ENCODE results near the gene RABL2A. TPM values are rescaled to one million over a fixed set of nuclear protein-coding genes. Genes with fewer than 3 reads are reported as not detected.
"Not testable (repeated sequence)": the region's sequence is repeated elsewhere in the genome, so short reads cannot be mapped to it uniquely, and the experiment has no call there.

The RABL2A gene
- total RNA-seq, 1 donor from 2014 or later: 6.3 TPM

DNA sequence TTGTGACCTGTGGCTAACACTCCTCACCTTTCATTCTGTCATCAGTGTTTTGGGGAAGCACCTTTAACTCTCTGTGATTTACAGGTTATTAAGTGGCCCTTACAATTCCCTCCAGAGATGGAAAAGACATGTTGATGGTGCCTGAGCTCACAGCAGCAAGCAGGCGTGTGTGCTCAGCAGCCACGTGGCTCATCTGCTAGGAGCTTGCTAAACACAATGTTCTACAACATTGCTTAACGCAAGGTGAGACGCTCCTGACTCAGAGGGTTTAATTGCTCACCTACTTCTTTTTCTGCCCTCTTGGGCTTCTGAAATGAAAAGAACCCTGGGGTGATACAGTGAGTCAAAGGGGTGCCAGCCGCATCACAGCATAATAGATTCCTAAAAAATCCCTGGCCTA lies 6.1 kb upstream of the RABL2A start:
- DNase-seq: not testable (repeated sequence)

DNA sequence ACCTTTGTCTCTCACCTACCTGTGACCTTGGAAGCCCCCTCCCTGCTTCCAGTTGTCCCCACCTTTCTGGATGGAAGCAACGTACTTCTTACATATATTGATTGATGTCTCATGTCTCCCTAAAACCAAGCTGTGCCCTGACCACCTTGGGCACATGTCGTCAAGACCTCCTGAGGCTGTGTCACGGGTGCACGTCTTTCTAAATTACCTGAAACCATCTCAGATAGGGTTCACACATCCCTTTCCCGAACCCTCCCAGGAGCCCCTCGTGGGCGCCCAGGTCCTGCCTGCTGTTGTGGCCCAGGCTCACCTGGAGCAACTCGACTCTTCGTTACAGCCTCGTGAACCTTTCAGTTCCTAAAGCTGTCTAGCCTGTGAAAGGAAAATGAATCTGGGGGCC lies 1.2 kb upstream of the RABL2A start:
- not testable (repeated sequence) for DNase-seq

DNA sequence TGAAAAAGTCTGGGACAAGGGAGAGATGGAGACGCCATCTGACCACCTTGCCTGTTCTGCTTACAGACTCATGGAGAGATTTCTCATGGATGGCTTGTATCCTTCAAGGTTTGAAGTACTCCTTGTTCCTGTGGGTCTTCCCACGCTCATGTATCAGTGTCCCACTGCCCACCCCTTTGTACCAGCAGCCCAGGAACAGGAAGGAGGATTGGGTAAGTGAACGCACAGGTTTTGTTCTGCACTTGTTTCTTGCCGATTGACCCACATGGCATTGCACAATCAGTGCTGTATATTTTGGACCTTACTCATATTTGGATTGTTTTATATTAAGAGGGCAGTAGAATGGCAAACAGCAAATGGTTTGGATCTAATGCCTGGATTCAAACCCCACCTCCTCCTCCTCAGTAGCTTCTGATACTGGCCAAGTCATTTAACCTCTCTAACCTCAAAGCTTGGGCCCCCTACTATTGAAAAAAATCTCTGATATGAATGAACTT lies 5.8 kb downstream of the RABL2A start:
- DNase-seq: not testable (repeated sequence)

DNA sequence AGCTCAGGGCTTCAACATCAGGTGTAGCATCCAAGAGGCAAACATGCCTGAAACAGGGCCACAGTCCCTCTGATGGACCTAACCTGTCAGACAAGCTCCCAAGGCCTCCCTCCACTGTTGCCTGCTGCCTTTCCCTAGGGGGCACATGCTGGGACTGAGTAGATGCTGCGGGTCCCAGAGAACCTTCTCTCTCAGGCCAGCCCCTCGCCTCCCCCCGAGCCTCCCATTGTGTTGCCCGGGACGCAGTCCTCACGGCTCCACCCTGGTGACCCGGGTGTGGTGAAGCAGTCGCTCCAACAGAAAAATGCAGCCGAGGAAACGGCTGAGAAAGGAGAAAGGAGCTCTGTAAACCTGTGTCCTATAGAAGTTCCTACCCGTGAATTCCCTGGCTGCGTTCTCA lies 8.3 kb downstream of the RABL2A start:
- not testable (repeated sequence) for DNase-seq

DNA sequence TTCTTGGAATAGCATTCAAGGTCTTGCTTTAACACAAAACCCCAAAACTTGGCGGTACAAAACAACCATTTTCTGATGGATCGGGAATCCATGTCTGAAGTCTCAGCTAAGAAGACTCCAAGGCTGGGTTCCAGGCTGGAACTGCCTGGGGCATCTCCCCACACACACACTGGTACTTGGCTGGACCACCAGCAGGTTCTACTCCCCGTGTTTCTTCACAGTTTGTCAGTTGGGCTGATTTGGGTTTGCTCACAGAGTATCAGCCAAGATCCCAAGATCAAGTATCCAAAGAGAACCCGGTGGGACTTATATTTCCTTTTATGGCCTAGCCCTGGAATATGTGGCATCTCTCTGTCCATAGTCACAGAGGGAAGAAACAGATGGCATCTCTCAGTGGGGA lies 9.2 kb downstream of the RABL2A start:
- DNase-seq: not testable (repeated sequence)

DNA sequence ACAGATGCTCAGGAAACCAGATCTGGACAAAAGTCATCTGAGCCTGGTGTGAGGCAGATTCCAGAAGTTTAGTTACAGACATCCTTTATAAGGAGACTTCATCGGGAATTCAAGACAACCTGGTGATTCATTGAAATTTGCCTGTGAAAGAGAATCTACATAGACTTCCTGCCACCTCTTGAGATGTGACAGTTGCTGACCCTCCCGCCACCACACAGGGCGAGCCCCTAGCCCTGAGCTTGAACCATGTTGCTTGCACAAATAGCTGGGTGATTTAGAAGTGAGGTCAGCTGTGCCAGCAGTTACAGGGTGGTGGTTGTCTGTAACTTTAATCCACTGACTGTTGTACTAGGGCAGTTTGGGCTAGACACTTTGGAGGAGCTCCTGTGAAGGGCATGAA lies 11.0 kb downstream of the RABL2A start:
- DNase-seq: not testable (repeated sequence)

DNA sequence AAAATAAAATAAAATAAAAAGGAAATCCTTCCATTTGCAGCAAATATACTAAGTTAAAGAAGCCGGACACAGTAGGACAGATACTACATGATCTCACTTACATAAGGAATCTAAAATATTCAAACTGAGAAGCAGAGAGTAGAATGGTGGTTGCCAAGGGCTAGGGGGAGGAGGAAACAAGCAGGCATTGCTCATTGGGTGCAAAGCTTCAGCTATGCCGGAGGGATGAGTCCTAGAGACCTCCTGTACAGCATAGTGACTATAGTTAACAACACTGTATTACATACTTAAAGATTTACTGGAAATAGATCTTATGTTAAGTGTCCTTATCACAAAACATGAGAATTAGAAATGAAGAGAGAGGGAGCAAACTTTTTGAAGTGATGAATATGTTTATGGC lies 19.2 kb downstream of the RABL2A start:
- DNase-seq: not testable (repeated sequence)

DNA sequence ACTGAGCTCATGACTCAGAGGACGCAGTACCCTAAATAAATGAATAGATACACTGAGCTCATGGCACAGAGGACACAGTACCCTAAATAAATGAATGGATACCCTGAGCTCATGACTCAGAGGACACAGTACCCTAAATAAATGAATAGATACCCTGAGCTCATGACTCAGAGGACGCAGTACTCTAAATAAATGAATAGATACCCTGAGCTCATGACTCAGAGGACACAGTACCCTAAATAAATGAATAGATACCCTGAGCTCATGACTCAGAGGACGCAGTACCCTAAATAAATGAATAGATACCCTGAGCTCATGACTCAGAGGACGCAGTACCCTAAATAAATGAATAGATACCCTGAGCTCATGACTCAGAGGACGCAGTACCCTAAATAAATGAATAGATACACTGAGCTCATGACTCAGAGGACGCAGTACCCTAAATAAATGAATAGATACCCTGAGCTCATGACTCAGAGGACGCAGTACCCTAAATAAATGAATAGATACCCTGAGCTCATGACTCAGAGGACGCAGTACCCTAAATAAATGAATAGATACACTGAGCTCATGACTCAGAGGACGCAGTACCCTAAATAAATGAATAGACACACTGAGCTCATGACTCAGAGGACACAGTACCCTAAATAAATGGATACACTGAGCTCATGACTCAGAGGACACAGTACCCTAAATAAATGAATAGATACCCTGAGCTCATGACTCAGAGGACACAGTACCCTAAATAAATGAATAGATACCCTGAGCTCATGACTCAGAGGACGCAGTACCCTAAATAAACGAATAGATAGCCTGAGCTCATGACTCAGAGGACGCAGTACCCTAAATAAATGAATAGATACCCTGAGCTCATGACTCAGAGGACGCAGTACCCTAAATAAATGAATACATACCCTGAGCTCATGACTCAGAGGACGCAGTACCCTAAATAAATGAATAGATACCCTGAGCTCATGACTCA lies 24.1 kb downstream of the RABL2A start:
- DNase-seq: not testable (repeated sequence)

DNA sequence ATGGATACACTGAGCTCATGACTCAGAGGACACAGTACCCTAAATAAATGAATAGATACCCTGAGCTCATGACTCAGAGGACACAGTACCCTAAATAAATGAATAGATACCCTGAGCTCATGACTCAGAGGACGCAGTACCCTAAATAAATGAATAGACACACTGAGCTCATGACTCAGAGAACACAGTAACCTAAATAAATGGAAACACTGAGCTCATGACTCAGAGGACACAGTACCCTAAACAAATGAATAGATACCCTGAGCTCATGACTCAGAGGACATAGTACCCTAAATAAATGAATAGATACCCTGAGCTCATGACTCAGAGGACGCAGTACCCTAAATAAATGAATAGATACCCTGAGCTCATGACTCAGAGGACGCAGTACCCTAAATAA lies 25.5 kb downstream of the RABL2A start:
- DNase-seq: not testable (repeated sequence)

DNA sequence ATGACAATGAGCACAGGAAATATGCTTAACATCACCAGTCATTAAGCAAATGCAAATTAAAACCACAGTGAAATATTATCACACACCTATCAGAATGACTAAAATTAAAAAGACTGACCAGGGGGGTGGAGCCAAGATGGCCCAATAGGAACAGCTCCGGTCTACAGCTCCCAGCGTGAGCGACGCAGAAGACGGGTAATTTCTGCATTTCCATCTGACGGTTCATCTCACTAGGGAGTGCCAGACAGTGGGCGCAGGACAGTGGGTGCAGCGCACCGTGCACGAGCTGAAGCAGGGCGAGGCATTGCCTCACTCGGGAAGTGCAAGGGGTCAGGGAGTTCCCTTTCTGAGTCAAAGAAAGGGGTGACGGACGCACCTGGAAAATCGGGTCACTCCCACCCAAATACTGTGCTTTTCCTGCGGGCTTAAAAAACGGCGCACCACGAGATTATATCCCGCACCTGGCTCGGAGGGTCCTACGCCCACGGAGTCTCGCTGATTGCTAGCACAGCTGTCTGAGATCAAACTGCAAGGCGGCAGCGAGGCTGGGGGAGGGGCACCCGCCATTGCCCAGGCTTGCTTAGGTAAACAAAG lies 29.1 kb downstream of the RABL2A start:
- not testable (repeated sequence) for DNase-seq

DNA sequence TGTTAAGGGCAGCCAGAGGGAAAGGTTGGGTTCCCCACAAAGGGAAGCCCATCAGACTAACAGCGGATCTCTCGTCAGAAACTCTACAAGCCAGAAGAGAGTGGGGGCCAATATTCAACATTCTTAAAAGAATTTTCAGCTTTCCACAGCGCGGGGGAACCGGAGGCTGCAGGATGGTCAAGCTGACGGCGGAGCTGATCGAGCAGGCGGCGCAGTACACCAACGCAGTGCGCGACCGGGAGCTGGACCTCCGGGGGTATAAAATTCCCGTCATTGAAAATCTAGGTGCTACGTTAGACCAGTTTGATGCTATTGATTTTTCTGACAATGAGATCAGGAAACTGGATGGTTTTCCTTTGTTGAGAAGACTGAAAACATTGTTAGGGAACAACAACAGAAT lies 30.7 kb downstream of the RABL2A start:
- DNase-seq: not testable (repeated sequence)

DNA sequence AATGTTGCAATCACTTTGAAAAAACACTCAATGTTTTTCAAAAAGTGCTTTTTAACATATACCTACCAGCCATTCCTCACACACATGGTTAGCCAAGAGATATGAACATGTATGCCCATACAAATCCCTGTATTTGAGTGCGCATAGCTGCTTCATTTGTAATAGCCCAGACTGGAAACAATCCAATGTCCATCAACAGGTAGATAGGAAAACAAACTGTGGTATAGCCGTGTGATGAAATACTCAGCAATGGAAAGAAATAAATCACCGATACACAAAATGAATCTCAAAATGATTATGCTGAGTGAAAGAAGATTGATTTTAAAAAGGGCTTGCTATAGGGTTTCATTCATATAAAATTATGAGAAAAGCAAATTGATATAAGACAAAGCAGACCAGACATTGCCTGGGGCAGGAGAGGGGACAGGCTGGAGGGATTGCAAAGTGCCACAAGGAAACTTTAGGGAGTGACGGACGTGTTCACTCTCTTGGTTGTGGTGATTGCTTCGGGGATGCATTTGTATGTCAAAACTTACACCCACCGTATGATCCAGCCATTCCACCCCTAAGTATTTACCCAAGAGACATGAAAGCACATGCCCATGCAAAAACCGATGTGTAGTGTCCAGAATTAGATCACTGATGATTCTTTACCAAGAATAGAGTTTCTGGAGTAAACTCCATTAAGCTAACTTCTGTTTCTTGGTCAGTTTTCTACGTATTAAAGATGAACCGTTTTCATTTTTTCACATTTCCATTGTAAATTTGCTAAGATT lies 36.4 kb downstream of the RABL2A start:
- DNase-seq: not testable (repeated sequence)

DNA sequence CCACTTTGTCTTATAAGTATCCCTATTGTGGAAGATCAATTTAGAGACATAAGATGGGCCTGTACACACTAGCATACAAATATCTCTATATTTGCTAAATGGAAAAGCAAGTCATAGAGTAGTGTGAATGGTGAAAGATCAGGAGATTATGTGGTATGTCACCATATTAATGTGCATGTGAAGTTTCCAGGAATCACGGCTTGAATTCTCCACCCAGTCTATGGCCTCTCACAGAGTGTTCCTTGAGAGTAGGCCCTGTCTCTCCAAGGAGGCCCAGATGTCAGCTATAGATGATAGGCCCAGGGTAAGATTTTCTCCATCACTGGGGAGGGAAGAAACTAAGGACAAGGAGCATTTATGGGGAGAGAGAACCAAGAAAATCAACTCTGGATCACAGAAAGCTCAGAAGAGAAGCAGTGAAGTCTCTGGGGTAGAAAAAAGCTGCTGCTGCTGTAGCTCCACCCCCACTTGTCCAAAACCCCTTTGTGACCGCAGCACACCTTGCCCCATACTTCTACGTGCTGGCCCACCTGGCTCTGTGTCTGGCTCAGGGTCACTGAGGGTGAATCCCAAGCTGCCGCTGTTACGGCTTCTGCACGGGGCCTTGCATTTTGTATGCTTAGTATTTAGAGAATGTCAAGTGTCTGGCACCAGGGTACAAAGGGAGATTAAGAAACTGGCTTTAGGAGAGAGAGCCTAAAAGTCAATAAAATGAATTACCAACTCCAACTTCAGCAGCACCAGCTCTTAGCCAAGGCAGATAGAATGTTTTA lies 37.9 kb downstream of the RABL2A start:
- DNase-seq: not testable (repeated sequence)

DNA sequence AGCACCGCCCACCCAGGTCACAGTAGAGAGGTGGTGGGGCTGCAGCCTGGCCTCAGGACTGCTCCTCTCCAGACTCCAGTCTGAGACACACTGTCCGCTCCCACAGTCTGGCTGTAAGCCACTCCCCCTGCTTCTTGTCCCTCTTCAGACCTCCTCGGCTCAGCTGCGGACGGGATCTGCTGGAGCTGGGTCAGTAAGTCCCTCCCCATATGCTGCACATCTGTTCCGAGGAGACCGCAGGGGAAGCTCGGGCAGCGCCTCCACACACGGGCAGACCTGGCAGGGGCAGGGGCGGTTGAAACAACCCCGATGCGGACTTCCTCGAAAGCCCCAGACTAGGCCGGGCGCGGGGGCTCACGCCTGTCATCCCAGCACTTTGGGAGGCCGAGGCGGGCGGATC lies 41.9 kb downstream of the RABL2A start:
- not testable (repeated sequence) for DNase-seq

DNA sequence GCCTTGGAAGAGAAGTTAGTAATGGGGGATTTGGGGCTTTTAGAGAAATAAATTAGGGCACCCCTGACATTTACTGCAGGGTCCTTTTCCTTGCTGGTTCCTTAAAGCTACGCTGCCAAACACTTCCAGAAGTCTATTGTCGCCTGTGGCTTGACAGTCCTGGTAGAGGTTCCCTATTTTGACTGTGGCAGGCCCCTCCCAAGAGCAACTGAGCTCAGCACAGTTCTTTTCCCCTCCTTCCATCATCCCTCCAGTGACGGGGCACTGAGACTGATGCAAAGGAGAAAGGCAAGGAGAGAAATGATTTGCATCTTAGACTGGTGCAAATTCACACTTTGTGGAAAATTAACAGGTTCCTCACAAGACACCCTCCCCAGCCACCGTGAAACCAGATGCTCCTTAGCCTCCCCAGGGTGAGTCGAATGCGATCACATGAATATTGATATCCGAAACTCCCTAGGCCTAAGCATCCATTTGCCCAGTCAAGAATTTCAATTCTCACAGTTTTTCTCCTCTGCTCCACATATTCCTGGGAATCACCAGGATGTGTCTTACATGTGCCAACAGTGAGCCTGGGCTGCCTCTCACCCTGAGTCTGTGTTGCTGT lies 45.4 kb downstream of the RABL2A start:
- no peak for DNase-seq

DNA sequence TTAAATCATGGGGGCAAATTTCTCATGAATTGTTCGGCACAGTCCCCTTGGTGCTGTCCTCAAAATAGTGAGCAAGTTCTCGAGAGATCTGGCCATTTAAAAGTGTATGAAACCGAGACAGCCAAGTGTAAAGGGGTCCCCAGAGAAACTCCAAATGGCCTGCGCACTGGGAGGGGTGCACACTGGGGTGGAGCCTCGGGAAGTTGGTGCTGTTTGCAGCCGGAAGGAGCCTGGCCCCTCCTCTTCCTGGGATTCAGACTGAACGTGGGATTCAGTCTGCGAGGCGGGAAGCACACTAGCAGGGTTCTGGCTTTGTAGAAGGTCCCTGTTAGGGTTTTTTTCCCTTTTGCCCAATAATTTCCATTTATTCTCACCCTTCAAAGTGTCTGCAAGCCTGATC lies 48.8 kb downstream of the RABL2A start:
- no peak for DNase-seq

DNA sequence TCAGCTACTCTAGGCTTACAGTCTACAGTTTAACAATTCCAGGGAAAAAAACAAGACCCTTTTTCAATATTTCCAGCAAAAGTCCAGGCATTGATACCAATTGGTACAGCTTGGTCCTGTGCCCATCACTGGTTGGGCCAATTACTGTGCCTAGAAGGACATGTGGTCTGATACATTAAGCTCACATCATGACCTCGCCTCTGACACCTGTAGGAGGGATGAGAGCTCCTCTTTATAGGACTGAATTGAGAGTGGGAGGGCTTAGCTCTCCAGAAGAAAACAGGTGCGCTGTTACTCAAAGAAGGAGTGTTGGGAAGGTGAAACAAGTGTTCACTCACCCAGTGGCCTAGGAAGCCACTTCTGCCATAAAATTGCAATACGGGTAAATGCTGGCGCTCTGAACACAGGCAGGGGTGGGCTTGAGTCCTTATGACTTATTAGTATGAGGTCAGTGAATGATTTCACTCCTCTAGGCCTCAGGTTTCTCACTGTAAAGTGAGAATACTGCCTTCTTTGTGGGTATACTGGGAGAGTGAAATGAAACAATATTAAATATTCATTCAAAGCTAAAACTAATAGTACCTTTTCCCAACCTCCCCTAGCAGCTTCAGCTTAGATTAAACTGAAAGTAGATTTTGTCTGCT lies 49.7 kb downstream of the RABL2A start:
- no peak for DNase-seq

DNA sequence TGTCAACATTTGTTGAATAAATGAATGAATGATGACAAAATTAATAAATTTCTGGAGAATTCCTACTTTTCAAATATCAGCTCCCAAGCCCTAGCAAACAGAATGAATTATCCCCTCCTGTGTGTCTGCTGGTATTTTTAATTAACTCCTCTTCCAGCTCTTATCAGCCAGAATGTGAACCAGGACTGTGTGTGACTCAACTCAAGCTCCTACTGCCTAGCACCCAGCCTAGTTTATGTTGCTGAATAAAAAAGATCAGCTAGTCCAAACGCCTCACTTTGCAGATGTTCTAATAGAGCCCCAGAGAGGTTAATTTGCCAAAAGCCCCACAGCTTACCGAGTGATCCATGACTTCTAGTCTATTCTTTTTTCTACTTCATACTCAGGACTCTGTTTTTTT lies 50.3 kb downstream of the RABL2A start:
- DNase-seq: no peak

DNA sequence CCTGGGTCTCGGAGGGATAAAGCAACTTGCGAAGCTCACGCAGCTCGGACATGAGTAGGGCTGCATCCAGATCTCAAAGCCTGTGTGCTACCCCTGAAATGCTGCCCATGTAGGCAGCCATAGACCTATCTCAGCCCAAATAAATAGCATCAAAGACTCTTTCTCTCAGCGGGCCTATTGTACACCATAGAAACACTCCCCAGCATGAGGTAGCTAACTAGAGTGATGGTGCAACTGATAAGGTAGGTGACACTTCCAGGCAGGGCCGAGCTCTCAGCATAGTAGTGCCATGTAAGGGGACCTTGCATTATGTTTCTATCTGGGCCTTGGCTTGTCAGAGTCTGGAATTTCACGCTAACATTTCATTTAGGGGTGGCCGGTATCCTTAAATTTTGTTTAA lies 52.4 kb downstream of the RABL2A start:
- no peak for DNase-seq

DNA sequence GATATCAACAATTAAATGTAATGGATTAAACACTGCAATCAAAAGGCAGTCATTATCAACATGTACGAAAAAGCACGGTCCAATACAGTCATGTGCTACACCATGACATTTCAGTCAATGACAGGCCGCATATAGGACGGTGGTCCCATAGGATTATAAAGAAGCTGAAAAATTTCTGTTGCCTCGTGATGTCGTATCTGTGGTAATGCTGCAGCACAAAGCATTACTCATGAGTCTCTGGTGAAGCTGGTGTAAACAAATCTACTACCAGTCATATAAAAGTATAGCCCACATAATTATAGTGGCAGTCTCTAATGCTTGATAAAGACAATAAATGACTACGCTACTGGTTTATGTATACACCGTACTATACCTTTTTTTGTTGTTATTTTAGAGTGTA lies 58.4 kb downstream of the RABL2A start:
- no peak for DNase-seq

DNA sequence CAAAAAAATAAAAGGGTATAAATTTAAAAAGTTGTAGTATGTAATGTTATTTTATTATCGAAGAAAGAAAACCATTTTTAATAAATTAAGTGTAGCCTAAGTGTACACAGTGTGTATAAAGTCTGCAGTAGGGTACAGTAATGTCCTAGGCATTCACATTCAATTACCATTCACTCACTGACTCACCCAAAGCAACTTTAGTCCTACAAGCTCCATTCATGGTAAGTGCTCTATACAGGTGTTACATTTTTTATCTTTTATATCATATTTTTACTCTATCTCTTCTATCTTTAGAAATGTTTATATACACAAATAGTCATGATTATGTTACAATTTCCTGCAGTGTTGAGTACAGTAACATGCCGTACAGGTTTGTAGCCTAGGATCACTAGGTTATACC lies 59.5 kb downstream of the RABL2A start:
- no peak for DNase-seq
